Chondrocyte (in vitro differentiated cells): ENCODE measurements around the gene IFIT1B. TPM values are rescaled to one million over a fixed set of nuclear protein-coding genes. Genes with fewer than 3 reads are reported as not detected.

Source experiments
- DNase-seq: peaks from one replicate; pipeline ENCODE4 v3.0.0; 2021; ENCODE audit warnings: mixed read lengths, low spot score
- H3K27ac Mint-ChIP-seq: one replicate; pipeline ENCODE4 v1.8.0; 2021; ENCODE audit warnings: mild to moderate bottlenecking, moderate library complexity, mixed read lengths; ENCODE audit not compliant: unreplicated experiment
- H3K27me3 Mint-ChIP-seq: 2 replicates; pipeline ENCODE4 v1.8.0; 2021; ENCODE audit warnings: low read depth, mixed read lengths
- H3K36me3 Mint-ChIP-seq: 2 replicates; pipeline ENCODE4 v1.8.0; 2021; ENCODE audit warnings: low read depth, mixed read lengths
- H3K4me1 Mint-ChIP-seq: 2 replicates; pipeline ENCODE4 v1.8.0; 2021; ENCODE audit warnings: low read depth, mild to moderate bottlenecking, mixed read lengths
- H3K4me3 Mint-ChIP-seq: one replicate; pipeline ENCODE4 v1.8.0; 2021; ENCODE audit warnings: mild to moderate bottlenecking, moderate library complexity, mixed read lengths; ENCODE audit not compliant: unreplicated experiment
- H3K9me3 Mint-ChIP-seq: 2 replicates; pipeline ENCODE4 v1.8.0; 2021; ENCODE audit warnings: low read depth, mixed read lengths
- CTCF ChIP-seq: fragments of 200-600 bp; sonication (generic); IDR thresholded peaks from 2 replicates; pipeline ENCODE4 v1.5.0; 2021; ENCODE audit warnings: antibody characterized with exemption, mild to moderate bottlenecking, moderate library complexity
- total RNA-seq: library from RNA; stranded (reverse); gene quantifications from 3 replicates; pipeline ENCODE4 v1.2.1, GENCODE V29; 2021

The IFIT1B gene
- total RNA-seq, 1 donor from 2014 or later = not detected

DNA sequence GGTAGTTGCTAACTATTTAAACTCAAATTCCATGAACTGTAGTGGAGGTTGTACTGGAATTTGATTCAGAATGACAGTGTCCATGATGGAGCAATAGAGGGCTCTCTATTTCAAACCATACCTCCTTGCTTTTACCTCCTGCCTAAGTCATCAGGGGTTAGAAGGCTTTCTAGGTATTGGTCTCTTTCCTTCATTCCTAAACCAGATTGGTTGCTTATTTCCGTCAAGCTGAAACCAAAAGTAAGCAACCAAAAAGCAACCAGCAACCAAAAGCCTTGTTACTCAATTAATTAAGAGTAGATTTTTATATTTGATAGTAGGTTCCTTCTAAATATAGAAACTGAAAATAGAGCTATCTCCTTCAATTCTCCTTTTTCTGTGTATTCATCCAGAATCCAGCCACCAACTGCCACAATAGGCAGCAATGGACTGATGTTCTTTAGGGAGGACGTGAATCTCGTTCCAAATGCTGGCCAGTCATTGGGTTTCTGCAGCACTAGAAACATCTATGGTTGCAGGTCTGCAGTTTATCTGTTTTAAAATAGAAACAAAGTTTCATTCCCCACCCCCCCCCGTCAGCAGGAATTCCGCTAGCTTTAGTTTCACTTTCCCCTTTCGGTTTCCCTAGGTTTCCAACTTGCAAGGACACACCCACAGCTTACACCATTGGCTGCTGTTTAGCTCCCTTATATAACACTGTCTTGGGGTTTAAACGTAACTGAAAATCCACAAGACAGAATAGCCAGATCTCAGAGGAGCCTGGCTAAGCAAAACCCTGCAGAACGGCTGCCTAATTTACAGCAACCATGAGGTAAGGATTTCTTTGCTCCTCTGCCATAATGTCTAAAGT, 14.3 kb downstream of the IFIT1B start, which contains the start of gene IFIT1:
Gene IFIT1 (plus strand): TSS at position 717 of the 850 bp plus-strand sequence. CDS start 90 bp downstream, at position 807.
- H3K27ac Mint-ChIP-seq = peak within 1 kb of the TSS; percentile 82
- H3K4me3 Mint-ChIP-seq = peak within 1 kb of the TSS; percentile 70
- H3K27me3 Mint-ChIP-seq = no peaks in the 10 kb centered on the region
- H3K36me3 Mint-ChIP-seq = no peaks in the 10 kb centered on the region
- H3K4me1 Mint-ChIP-seq = peaks cover 19% of the 10 kb centered on the region
- TF ChIP-seq CTCF = peak; percentile 37
- H3K9me3 Mint-ChIP-seq = no peaks in the 10 kb centered on the region
- no peak for DNase-seq

- TF ChIP-seq CTCF = no peak
- DNase-seq = no peak
- Mint-ChIP-seq H3K9me3 (no peaks in the 10 kb centered on the region), H3K4me1 (peaks cover 23% of the 10 kb centered on the region), H3K27me3 (no peaks in the 10 kb centered on the region), H3K4me3 (peak overlapping the region; percentile 70), H3K27ac (peak overlapping the region; percentile 82), H3K36me3 (no peaks in the 10 kb centered on the region)
These were observed 15.1 kb downstream of the IFIT1B start for GRCh38 chr10:89392974-89393373.

DNA sequence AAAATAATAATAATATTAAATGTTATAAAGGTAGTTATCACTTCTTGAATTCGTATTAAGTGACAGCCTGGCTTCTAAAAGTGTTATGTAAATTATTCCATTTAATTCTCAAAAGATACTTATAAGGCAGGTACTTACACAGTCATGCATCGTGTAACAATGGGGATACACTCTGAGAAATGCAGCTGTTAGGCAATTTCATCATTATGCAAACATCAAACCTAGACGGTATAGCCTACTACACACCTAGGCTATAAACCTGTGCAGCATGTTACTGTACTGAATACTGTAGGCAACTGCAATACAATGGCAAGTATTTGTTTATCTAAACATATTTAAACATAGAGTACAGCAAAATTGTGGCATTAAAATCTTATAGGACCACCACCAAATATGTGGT, 16.0 kb downstream of the IFIT1B start:
- H3K27ac Mint-ChIP-seq = no peak overlapping the region
- no peaks in the 10 kb centered on the region for H3K36me3 Mint-ChIP-seq
- TF ChIP-seq CTCF = no peak
- no peaks in the 10 kb centered on the region for H3K9me3 Mint-ChIP-seq
- H3K27me3 Mint-ChIP-seq = no peaks in the 10 kb centered on the region
- peaks cover 25% of the 10 kb centered on the region for H3K4me1 Mint-ChIP-seq
- no peak overlapping the region for H3K4me3 Mint-ChIP-seq
- no peak for DNase-seq

- peaks cover 25% of the 10 kb centered on the region for H3K4me1 Mint-ChIP-seq
- no peak overlapping the region for H3K4me3 Mint-ChIP-seq
- no peak overlapping the region for H3K27ac Mint-ChIP-seq
- no peak for DNase-seq
- no peaks in the 10 kb centered on the region for H3K9me3 Mint-ChIP-seq
- TF ChIP-seq CTCF = no peak
- H3K27me3 Mint-ChIP-seq = no peaks in the 10 kb centered on the region
- no peaks in the 10 kb centered on the region for H3K36me3 Mint-ChIP-seq
These were observed 17.3 kb downstream of the IFIT1B start for GRCh38 chr10:89395141-89395540.

- H3K9me3 Mint-ChIP-seq = no peaks in the 10 kb centered on the region
- TF ChIP-seq CTCF = no peak
- H3K4me3 Mint-ChIP-seq = no peak overlapping the region
- peak overlapping the region; percentile 63 for H3K27ac Mint-ChIP-seq
- no peaks in the 10 kb centered on the region for H3K36me3 Mint-ChIP-seq
- no peak for DNase-seq
- no peaks in the 10 kb centered on the region for H3K27me3 Mint-ChIP-seq
- peaks cover 14% of the 10 kb centered on the region for H3K4me1 Mint-ChIP-seq
These were observed 20.3 kb downstream of the IFIT1B start for GRCh38 chr10:89398003-89398749.
